T47D (cell line): ENCODE data around the gene SEZ6L2.
"Not testable (repeated sequence)": the region's sequence is repeated elsewhere in the genome, so short reads cannot be mapped to it uniquely, and the experiment has no call there.

Experiments used
- DNase-seq, 2 experiments: peaks; one replicate each; pipeline versions ENCODE4 v3.0.0 to v3.0.0-alpha.2; 2011 to 2012; ENCODE audit warnings: low read depth in 1 of 2, low spot score in 1 of 2
- JUND ChIP-seq: IDR thresholded peaks from 2 replicates; pipeline ENCODE4 v1.6.1; 2012; ENCODE audit warnings: low read depth
- in situ Hi-C: cut with HindIII; loops from 2 replicates; pipeline ENCODE4 v1.10.0; 2016; ENCODE audit warnings: low sequenced_read_pairs, low pct_unique_long_range_greater_than_20kb

Gene SEZ6L2

DNA sequence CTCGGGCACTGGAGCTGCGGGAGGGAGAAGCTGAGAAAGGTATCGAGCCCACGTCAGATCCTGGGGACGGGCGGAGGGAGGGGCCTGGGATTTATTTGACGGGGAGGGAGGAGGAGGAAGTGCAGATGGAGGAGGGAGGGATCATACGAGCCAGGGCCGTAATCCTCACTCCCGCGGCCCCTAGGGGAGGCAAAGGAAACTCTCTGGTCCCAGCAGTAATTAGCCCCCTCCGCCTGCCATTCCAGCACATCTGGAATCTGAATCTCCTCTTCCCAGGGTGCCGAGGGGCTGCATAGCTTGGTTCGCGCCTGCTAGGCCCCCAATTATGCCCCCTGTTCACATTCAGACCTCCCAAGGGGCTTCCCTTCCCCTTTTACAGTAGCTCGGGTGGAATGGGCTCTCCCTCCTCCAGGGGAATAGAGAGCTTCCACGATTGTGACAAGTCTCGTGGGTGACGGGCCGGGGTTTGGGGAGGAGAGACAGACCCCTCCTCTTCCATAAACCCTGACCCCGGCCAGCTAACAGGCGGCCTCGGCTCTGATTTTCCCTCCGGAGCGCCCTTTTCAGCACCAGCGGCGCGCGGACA is at the start of gene SEZ6L2:
Gene SEZ6L2, minus strand, starts transcription at position 35 of the 586 bp plus-strand sequence. CDS start 531 bp downstream, outside the sequence.
- no peak for TF ChIP-seq JUND
- DNase-seq: peak; percentile 86 to 98
- in situ Hi-C loops: no loop called here

DNA sequence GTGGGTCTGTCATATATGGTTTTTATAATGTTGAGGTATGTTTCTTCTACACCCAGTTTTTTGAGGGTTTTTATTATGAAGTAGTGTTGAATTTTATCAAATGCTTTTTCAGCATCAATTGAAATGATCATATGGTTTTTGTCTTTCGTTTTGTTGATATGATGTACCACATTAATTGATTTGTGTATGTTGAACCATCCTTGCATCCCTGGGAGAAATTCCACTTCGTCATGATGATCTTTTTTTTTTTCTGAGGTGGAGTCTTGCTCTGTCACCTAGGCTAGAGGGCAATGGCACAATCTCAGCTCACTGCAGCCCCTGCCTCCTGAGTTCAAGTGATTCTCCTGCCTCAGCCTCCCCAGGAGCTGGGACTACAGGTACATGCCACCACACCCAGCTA is 48.5 kb upstream of the SEZ6L2 start:
- in situ Hi-C loops: no loop called here
- no peak for DNase-seq
- no peak for TF ChIP-seq JUND

GRCh38 chr16:29943846-29944799 is 44.8 kb upstream of the SEZ6L2 start:
- peak in 1 of 2 experiments; percentile 89 for DNase-seq
- in situ Hi-C loops: no loop called here
- TF ChIP-seq JUND: no peak

GRCh38 chr16:29940656-29941055 is 41.3 kb upstream of the SEZ6L2 start:
- DNase-seq: no peak
- TF ChIP-seq JUND: no peak
- in situ Hi-C loops: no loop called here

GRCh38 chr16:29931750-29932149 is 32.4 kb upstream of the SEZ6L2 start:
- in situ Hi-C loops, DNase-seq: not testable (repeated sequence)

- in situ Hi-C loops: no loop called here
- TF ChIP-seq JUND: no peak
- no peak for DNase-seq
These were observed 27.9 kb upstream of the SEZ6L2 start for GRCh38 chr16:29927070-29927905.

DNA sequence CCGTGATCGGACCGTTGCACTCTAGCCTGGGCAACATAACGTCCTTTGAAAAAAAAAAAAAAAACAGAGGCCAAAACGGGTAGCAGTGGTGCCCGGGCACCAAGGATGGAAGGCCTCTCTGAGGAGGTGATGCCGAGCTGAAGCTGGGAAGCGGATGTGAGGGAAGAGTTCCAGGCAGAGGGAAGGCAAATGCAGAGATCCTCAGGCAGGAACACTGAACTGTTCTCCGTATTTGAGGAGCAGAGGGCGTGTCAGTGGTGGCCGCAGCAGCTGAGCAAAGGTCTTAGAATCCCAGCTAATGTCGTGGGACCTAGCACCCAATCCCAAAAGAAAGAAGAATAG is 27.3 kb upstream of the SEZ6L2 start:
- in situ Hi-C loops: no loop called here
- DNase-seq: peak; percentile 33 to 37
- TF ChIP-seq JUND: no peak

DNA sequence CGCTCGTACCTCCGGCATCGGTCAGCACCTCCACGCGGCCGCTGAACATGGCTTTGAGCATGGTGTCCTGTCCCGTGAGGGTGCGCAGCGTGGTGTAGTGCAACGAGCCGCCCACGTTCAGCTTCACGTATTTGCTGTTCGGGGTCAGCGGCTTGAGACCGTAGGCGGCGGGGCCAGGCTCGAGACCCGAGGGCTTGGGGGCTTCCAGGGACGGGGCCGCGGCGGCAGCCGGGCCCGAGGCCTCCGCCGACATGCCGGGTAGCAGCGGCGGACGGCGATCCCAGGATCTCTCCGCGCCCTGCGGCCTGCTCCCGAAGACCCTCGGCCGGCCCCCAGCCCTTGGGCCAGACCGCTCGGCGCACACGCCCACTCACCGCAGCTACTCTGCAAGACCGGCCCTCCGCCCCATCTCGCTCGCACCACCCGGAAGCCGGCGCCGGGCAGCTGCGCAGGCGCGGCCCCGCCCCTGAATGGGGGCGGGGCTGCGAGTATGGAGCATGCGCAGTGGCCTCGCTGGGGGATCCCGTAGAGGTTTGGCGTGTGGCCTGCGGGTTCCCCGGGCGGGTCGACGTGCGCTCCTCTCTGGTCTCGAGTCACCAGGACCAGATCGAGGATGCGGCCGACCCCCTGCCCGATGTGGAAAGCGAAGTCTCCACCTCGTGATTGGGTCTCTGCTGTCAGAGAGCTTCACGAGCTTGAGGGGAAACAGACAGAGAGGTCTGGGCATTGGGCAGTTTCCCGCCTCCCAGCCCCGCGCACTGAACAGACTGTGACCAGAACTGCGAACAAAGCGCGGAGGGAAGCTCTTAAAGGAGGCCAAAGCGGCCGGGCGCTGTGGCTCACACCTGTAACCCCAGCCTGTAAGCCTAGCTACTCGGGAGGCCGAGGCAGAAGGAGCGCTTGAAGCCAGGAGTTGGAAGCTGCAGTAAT is 26.7 kb upstream of the SEZ6L2 start, which contains the start of gene KCTD13:
Gene KCTD13, minus strand, starts transcription at position 446 of the 930 bp plus-strand sequence. Its CDS starts 193 bp downstream, at position 253.
- in situ Hi-C loops: no loop called here
- no peak for TF ChIP-seq JUND

GRCh38 chr16:29925105-29925756 is 25.9 kb upstream of the SEZ6L2 start:
- in situ Hi-C loops: no loop called here
- peak in 1 of 2 experiments; percentile 18 for DNase-seq
- TF ChIP-seq JUND: no peak

More for the DNA sequence above, 26.7 kb upstream of the SEZ6L2 start, which contains the start of gene KCTD13:
- DNase-seq: peak; percentile 87 to 97

DNA sequence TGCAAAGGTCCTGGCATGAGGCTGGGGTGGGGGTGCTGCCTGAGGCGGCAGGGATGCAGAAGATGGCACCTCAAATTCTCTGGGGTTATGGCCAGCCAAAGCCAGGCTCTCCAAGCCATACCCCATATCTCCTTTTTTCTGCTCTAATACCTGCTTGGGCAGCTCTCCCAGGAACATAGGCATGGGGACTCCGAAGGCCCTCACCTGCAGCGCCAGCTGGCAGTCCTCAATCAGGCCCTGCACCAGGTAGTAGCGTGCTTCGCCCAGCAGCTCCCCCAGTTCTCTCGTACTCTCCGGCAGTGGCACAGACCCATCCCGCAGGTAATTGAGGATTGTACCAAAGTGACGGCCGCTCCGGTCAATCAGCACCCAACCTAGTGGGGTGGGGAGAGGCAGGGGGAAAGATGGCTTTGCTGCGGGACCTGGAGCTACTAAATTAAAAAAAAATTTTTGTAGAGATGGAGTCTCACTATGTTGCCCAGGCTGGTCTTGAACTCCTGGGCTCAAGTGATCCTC is 23.7 kb upstream of the SEZ6L2 start:
- TF ChIP-seq JUND: no peak
- in situ Hi-C loops: no loop called here
- DNase-seq: no peak

DNA sequence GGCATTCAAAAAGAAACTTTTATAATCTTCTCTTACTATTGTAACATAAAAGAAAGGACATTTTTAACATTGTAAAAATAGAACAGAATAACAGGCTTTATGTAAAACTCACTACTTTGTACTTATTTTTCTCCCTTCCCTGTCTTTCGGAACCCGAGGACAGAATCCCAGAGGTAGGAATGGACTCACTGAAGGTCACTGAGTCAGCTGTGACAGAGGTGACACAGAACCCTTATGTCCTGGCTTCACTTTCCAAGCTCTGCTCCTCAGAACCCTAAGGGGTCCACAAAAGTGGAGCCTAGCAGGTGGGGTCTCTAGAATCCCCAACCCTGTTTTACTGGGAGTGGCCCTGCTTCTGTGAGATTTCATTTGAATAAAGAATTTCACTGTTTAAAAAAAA is 23.0 kb upstream of the SEZ6L2 start:
- in situ Hi-C loops: no loop called here
- no peak for TF ChIP-seq JUND

More for the DNA sequence above, 23.0 kb upstream of the SEZ6L2 start:
- no peak for DNase-seq
